Spleen (tissue), 7 donors: ENCODE data around the gene EVA1C.

Experiments
- POLR2A ChIP-seq, 3 donors: fragments of 450-650 bp; IDR thresholded peaks; one replicate each; pipeline ENCODE4 v1.5.1; 2017; ENCODE audit warnings: antibody characterized with exemption in 3 of 3, mild to moderate bottlenecking in 1 of 3
- POLR2AphosphoS5 ChIP-seq, 3 donors: sonication (generic); formaldehyde crosslinking; IDR thresholded peaks; one replicate each; pipeline ENCODE4 v1.5.1; 2017; ENCODE audit warnings: antibody characterized with exemption in 3 of 3
- TF ChIP-seq, protein P1 (sequence below), 11 experiments: fragments of 200-600 bp in 7 of 11; fragments of 450-650 bp in 4 of 11; sonication (generic) in 4 of 11; IDR thresholded peaks in 8 of 11; conservative IDR thresholded peaks in 3 of 11; 1 replicate in 7 of 11; 2 replicates in 4 of 11; pipeline versions ENCODE4 v1.4.0 to v1.8.0; 2016 to 2021; ENCODE audit warnings: antibody characterized with exemption in 11 of 11, inconsistent platforms in 4 of 11, mild to moderate bottlenecking in 1 of 11
- donor health status: DM: no; HTN: no; CAD: no; lungs with moderate emphysema.
- donor health status: DM: no; HTN: no; CAD: no.
- donor health status: DM: no; HTN: no; CAD: no.

DNA sequence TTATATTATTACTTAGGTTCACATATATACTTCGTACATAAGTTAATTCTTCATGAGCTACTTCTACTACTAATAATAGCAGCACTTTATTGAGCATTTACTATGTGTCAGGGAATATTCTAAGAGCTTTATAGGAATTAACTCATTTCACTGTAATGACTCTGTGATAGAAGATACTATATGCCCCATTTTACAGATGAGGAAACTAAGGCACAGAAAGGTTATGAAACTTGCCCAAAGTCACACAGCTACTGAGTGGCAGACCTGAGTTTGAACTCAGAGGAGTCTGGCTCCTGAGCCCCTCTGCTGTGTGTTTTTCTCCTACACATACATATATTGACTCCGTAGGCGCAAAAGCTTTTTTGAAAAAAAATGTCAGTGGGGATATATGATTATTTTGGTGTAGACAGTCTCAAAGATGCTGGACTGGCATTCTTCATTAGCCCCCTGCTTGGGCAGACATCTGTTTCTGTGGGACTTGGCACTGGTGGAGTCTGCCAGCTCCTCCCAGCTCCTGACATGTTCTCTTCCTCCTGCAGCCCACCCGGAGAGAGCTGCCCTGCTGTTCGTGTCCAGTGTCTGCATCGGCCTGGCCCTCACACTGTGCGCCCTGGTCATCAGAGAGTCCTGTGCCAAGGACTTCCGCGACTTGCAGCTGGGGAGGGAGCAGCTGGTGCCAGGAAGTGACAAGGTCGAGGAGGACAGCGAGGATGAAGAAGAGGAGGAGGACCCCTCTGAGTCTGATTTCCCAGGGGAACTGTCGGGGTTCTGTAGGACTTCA is 102.0 kb downstream of the EVA1C start:
- TF ChIP-seq, protein P1, sequence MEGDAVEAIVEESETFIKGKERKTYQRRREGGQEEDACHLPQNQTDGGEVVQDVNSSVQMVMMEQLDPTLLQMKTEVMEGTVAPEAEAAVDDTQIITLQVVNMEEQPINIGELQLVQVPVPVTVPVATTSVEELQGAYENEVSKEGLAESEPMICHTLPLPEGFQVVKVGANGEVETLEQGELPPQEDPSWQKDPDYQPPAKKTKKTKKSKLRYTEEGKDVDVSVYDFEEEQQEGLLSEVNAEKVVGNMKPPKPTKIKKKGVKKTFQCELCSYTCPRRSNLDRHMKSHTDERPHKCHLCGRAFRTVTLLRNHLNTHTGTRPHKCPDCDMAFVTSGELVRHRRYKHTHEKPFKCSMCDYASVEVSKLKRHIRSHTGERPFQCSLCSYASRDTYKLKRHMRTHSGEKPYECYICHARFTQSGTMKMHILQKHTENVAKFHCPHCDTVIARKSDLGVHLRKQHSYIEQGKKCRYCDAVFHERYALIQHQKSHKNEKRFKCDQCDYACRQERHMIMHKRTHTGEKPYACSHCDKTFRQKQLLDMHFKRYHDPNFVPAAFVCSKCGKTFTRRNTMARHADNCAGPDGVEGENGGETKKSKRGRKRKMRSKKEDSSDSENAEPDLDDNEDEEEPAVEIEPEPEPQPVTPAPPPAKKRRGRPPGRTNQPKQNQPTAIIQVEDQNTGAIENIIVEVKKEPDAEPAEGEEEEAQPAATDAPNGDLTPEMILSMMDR (IDR thresholded peaks at IDR 0.05 in 8 of 11, conservative IDR thresholded peaks at IDR 0.05 in 3 of 11): no peak
- peak in 2 of 3 donors; percentile 24 to 43 for TF ChIP-seq POLR2AphosphoS5 (IDR thresholded peaks at IDR 0.05)
- no peak for TF ChIP-seq POLR2A (IDR thresholded peaks at IDR 0.05)
